SIG-M5 treated with dmso at 0.1 percent for 504 hours (cell line): ENCODE data around the gene TTBK2.
"Not testable (repeated sequence)": the region's sequence is repeated elsewhere in the genome, so short reads cannot be mapped to it uniquely, and the experiment has no call there.

Experiments
- DNase-seq: peaks from one replicate; lab custom pipeline; 2025; ENCODE audit not compliant: unreplicated experiment; lab: John Stamatoyannopoulos, UW

The TTBK2 gene

GRCh38 chr15:42920519-42921341 is at the start of gene TTBK2:
Gene TTBK2 (minus strand): TSS chr15:42920778. CDS start chr15:42878617, 42,161 bp downstream.
- DNase-seq, result peak; percentile 98

- DNase-seq, result no peak
These were observed 43.9 kb upstream of the TTBK2 start for GRCh38 chr15:42964476-42964875.

DNA sequence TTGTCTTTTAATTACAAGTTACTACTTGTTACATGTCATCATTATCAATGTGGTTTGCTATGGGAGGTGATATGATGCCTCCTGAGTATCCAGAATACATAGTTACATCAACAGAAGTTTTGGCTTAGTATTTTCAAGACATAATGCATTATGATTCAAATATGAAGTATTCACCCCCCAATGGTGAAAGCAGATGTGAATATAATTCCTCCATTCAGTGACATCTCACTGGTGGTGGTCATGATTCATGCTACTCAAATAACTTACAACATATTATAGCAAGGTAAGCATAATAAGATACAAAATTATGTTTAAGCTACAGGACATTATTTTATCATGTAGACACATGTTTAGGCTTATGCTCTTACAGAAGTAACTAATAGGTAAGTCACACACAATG is 34.9 kb upstream of the TTBK2 start:
- no peak for DNase-seq

- no peak for DNase-seq
These were observed 33.7 kb upstream of the TTBK2 start for GRCh38 chr15:42954291-42954690.

DNA sequence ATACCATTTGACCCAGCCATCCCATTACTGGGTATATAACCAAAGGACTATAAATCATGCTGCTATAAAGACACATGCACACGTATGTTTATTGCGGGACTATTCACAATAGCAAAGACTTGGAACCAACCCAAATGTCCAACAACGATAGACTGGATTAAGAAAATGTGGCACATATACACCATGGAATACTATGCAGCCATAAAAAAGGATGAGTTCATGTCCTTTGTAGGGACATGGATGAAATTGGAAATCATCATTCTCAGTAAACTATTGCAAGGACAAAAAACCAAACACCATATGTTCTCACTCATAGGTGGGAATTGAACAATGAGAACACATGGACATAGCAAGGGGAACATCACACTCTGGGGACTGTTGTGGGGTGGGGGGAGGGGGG is 28.3 kb upstream of the TTBK2 start:
- not testable (repeated sequence) for DNase-seq

DNA sequence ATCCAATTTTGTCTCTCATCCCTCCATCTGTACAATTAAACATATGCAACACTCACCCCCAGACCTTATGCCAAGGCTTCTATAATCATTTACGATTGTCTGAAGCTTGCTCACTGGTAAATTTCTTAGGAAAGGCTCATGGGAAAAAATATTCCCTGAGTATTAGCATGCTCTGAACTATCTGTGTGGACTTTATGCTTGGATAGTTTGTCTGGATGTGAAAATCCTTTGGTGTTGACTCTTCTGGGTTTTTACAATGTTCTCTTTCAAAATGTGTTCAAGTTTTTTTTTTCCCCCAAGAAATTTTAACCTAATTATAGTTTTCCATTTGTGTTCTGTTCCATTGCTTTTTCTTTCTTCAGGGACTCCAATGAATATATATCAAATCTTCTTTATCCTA is 19.9 kb upstream of the TTBK2 start:
- no peak for DNase-seq

DNA sequence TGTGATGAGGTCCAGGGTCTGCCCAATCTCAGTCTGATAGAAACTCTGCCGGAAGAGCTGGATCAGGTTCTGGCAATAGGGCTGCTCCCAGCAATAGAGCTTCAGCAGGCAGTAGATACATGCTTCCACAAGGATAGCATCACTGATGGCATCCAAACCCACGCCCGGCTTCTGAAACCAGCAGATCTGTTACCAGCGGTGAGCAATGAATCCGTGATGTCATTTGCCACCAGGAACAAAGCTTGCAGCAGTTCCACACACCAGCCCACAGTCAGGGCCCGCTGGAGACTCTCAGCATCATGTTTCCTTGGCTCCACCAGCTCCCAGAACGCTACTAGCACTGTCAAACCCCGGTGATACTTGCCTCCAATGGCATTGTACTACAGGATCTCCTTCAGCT is 19.3 kb upstream of the TTBK2 start:
- no peak for DNase-seq

GRCh38 chr15:42937143-42937542 is 16.6 kb upstream of the TTBK2 start:
- no peak for DNase-seq

- DNase-seq, result no peak
These were observed 13.5 kb upstream of the TTBK2 start for GRCh38 chr15:42933886-42934667.

DNA sequence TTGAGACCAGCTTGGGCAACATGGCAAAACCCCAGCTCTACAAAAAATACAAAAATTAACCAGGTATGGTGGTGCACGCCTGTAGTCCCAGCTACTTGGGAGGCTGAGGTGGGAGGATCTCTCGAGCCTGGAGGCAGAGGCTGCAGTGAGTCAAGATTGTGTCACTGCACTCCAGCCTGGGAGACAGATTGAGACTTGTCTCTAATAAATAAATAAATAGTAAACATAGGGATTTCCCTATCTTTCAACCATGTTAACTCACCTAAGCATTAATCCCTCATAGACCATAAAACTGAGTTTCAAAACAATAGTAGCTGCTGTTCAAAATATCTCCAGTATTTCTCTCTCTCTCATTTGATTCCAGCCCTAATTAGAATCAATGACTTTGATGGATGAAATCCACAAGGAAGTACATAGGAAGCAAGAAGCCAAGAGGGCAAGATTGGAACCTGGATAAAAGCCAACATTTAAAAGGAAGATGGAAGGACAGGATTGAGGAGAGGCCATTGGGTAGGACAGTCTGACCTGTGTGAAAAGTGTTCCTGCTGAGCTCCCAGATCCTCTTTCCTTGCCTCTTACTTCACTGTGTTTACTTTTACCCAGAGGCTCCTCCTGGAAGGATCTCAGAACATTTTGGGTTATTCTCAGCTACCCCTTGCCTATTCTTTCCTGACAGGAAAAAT is 12.4 kb upstream of the TTBK2 start:
- DNase-seq, result no peak

DNA sequence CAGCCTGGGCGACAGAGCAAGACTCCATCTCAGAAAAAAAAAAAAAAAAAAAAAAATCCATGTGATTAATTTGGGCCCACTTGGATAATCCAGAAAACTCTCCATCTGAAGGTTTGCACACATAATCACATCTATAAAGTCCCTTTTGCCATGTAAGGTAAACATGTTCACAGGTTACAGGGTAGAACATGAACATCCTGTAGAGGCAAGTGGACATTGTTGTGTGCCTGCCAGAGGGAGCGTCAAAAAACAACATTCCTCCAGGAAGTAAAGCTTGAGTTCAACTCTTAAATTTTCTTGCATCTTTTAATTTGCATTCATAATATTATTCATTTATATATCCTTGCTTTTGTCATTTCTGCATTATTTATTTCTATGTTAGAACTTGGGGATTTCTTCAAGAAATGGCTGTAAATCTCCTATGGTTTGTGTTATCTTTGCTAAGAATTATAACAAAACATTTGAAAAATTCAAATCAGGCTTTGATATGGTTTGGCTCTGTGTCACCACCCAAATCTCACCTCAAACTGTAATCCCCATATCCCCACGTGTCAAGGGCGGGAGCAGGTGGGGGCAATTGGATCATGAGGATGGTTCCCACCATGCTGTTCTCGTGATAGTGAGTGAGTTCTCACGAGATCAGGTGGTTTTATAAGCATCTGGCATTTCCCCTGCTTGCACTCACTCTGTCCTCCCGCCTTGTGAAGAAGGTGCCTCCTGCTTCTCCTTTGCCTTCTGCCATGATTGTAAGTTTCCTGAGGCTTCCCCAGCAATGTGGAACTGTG is 11.3 kb upstream of the TTBK2 start:
- no peak for DNase-seq

GRCh38 chr15:42929306-42929848 is 8.8 kb upstream of the TTBK2 start:
- DNase-seq, result no peak

DNA sequence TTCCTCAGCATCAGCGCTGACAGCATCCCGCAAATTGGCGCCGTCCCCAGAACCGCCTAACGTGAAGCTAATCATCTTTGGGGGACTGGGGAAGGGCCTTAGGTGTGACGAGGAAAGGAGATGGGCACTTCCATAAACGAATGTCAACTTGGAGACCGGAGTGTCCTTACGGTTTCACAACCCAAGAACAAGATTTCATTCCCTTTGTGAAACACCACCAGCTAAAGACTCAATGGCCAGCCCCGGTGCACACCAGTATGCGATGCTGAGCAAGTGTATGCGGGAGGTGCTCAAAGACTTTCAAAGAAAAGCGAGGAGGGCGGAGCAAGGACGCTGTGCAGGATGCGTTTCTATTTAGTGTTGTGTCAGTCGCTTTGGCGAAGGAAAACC is 759 bp upstream of the TTBK2 start:
- no peak for DNase-seq

- DNase-seq, result peak; percentile 56
These were observed 619 bp downstream of the TTBK2 start for GRCh38 chr15:42919799-42920518.

DNA sequence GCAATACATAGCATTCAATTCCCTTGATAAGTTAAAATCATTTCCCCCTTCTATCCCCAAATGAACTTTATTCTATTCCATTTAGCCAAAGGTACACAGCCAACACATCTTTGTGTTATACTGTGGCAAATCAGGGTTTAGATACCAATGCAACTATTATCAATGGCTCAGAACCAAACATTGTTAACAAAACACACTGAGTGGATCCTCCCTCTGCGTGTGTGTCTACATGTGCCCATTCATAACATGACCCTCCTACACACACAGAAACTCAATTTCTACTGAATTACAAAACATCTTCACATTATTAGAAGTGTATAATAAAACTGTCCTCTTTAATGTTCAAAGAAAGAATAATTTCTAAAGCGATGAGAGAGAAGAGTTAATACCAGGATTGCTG is 1.3 kb downstream of the TTBK2 start:
- no peak for DNase-seq

DNA sequence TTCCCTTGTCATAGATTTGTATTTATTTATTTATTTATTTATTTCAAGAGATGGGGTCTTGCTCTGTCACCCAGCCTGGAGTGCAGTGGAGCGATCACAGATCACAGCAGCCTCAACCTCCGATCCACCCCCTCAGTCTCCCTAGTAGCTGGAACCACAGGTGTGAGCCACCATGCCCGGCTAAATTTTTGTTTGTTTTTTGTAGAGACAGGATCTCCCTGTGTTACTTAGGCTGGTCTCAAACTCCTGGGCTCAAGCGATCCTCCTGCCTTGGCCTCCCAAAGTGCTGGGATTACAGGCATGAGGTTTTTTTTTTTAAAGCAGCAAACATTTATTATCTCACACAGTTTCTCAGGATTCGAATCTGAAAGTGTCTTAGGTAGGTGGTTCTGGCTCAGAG is 2.5 kb downstream of the TTBK2 start:
- DNase-seq, result no peak

GRCh38 chr15:42915654-42916315 is 4.8 kb downstream of the TTBK2 start:
- peak; percentile 42 for DNase-seq

- DNase-seq, result no peak
These were observed 5.7 kb downstream of the TTBK2 start for GRCh38 chr15:42914728-42915497.
